Measurements from ENCODE around the gene SLC7A1. TPM values are rescaled to one million over a fixed set of nuclear protein-coding genes. Genes with fewer than 3 reads are reported as not detected.
A peak's percentile ranks its signal among the peaks of the same experiment; 100 is the strongest.

SLC7A1 gene
- total and polyA plus RNA-seq, 2 of the 8 experiments (the other 6 are each of a cell fraction or from before 2014, with no cell fraction given) = 26.8 to 114 TPM

DNA sequence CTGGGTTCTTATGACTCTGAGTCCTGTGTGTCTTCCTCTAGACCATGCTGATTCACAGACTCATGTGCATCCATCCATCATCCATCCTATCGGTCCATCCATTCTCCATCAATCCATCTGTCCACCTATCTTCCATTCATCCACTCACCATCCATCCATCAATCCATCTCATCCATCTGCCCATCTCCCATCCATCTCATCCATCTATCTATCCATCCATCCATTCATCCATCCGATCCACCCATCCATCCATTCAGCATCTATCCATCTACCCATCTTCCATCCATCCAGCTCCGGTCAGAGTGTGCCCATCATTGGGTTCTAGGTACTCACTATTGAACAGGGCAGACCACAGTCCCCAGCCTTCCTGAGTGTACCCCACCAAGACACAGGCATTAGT lies 75.6 kb downstream of the SLC7A1 start:
- H2BK12ac ChIP-seq (ENCODE audit: low read depth, low read length) = no peak overlapping the region
- H3K4me3 ChIP-seq (ENCODE audit: extremely low read depth in 1 of 4, insufficient read depth in 2 of 4, low read depth in 3 of 4, low read length in 4 of 4) = no peak overlapping the region
- H3K56ac ChIP-seq (replicated peaks; ENCODE audit: insufficient read length, low read depth, low read length) = peak overlapping the region; percentile 74
- CTCF ChIA-PET (ENCODE audit: partially characterized antibody) = interaction anchor here (1.9 kb wide), 1 partner anchor 188 kb away, joined by 6 read pairs; no protein-coding TSS in a partner anchor
- peaks cover 14 to 83% (median 64%) of the 10 kb centered on the region in 4 experiments for H3K36me3 ChIP-seq (ENCODE audit: control insufficient read depth in 2 of 4, insufficient read depth in 4 of 4, low read length in 3 of 4)
- 93 to 100% methylated on average over 1 to 3 of the region's 3 CpGs for WGBS, 2 experiments (ENCODE audit: extremely low coverage in 1 of 2, insufficient coverage in 1 of 2, insufficient read length in 1 of 2, insufficient replicate concordance in 2 of 2, low coverage in 1 of 2, low lambda C conversion rate in 2 of 2, missing lambda C conversion rate in 1 of 2)
- no peak overlapping the region for H2BK5ac ChIP-seq (ENCODE audit: low read depth, low read length)
- no peak overlapping the region for H3K9ac ChIP-seq (replicated peaks in 1 of 4; ENCODE audit: extremely low read depth in 1 of 4, low read depth in 3 of 4, low read length in 3 of 4)
- POLR2A ChIA-PET (ENCODE audit: partially characterized antibody) = interaction anchor here (0.9 kb wide), 1 partner anchor 9 kb away, joined by 3 read pairs; no protein-coding TSS in a partner anchor
- no peak overlapping the region for H3K18ac ChIP-seq (ENCODE audit: extremely low read depth, low read length)
- no peak overlapping the region for H2BK20ac ChIP-seq (ENCODE audit: low read length)
- no peak overlapping the region for H3K4me2 ChIP-seq (ENCODE audit: insufficient read depth in 1 of 2, low read depth in 2 of 2, low read length in 2 of 2)
- H3K27ac ChIP-seq (ENCODE audit: low read depth, low read length) = no peak overlapping the region
- no peak overlapping the region for H4K8ac ChIP-seq (ENCODE audit: extremely low read depth, insufficient read depth, low read length)
- H3K27me3 ChIP-seq (replicated peaks in 1 of 4; ENCODE audit: control insufficient read depth in 3 of 4, extremely low read depth in 1 of 4, insufficient read depth in 3 of 4, low read length in 3 of 4) = no peaks in the 10 kb centered on the region
- peaks cover 4% of the 10 kb centered on the region; the same call in 1 of the 2 replicates for H3K23me2 ChIP-seq (ENCODE audit: low read depth, low read length)
- peaks cover 3% of the 10 kb centered on the region; the same call in 1 of the 2 replicates for H3K79me1 ChIP-seq (ENCODE audit: low read depth, low read length)
- H3K79me2 ChIP-seq (ENCODE audit: control insufficient read depth in 1 of 2, insufficient read depth in 2 of 2, low read length in 2 of 2) = no peaks in the 10 kb centered on the region
- H2BK15ac ChIP-seq (ENCODE audit: low read length) = no peak overlapping the region
- no peaks in the 10 kb centered on the region for H3K9me3 ChIP-seq (ENCODE audit: insufficient read depth in 2 of 2, low read depth in 1 of 2, low read length in 1 of 2)
- no peak overlapping the region for H4K5ac ChIP-seq (ENCODE audit: insufficient read length, low read depth, low read length)
- no peak overlapping the region for H3K14ac ChIP-seq (ENCODE audit: insufficient read length)
- no peak overlapping the region for H3K4ac ChIP-seq (replicated peaks; ENCODE audit: insufficient read length, low read depth, low read length)
- no peak overlapping the region for H4K91ac ChIP-seq (replicated peaks; ENCODE audit: insufficient read length, low read length)
- FAIRE-seq (no peak), DNase-seq (ENCODE audit: low read depth in 1 of 2, low spot score in 2 of 2) (no peak)
- H2BK120ac ChIP-seq (replicated peaks; ENCODE audit: low read depth, low read length) = no peak overlapping the region
- no peak overlapping the region for H2AFZ ChIP-seq (ENCODE audit: low read length)
- no peak overlapping the region for H3K23ac ChIP-seq (ENCODE audit: insufficient read length)
- TF ChIP-seq BRCA1 (IDR thresholded peaks at IDR 0.05; ENCODE audit: low read depth, low read length) = no peak
- peak; percentile 37; the same call in 1 of the 2 replicates for TF ChIP-seq POLR2AphosphoS5 (IDR thresholded peaks at IDR 0.05; ENCODE audit: low read depth, low read length)
- TF ChIP-seq, protein P1, sequence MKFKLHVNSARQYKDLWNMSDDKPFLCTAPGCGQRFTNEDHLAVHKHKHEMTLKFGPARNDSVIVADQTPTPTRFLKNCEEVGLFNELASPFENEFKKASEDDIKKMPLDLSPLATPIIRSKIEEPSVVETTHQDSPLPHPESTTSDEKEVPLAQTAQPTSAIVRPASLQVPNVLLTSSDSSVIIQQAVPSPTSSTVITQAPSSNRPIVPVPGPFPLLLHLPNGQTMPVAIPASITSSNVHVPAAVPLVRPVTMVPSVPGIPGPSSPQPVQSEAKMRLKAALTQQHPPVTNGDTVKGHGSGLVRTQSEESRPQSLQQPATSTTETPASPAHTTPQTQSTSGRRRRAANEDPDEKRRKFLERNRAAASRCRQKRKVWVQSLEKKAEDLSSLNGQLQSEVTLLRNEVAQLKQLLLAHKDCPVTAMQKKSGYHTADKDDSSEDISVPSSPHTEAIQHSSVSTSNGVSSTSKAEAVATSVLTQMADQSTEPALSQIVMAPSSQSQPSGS (IDR thresholded peaks at IDR 0.05; ENCODE audit: low read length) = no peak
- TF ChIP-seq, protein P2, sequence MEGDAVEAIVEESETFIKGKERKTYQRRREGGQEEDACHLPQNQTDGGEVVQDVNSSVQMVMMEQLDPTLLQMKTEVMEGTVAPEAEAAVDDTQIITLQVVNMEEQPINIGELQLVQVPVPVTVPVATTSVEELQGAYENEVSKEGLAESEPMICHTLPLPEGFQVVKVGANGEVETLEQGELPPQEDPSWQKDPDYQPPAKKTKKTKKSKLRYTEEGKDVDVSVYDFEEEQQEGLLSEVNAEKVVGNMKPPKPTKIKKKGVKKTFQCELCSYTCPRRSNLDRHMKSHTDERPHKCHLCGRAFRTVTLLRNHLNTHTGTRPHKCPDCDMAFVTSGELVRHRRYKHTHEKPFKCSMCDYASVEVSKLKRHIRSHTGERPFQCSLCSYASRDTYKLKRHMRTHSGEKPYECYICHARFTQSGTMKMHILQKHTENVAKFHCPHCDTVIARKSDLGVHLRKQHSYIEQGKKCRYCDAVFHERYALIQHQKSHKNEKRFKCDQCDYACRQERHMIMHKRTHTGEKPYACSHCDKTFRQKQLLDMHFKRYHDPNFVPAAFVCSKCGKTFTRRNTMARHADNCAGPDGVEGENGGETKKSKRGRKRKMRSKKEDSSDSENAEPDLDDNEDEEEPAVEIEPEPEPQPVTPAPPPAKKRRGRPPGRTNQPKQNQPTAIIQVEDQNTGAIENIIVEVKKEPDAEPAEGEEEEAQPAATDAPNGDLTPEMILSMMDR (IDR thresholded peaks at IDR 0.05; ENCODE audit: control extremely low read depth in 1 of 3, insufficient read depth in 1 of 3, low read depth in 1 of 3, low read length in 3 of 3) = no peak
- TF ChIP-seq ASH2L (IDR thresholded peaks at IDR 0.05; ENCODE audit: low read length) = no peak
- TF ChIP-seq SP2 (IDR thresholded peaks at IDR 0.05; ENCODE audit: low read length) = no peak
- TF ChIP-seq EZH2 (IDR thresholded peaks at IDR 0.05; ENCODE audit: low read depth, low read length, severe bottlenecking) = no peak
- TF ChIP-seq YY1 (IDR thresholded peaks at IDR 0.05; ENCODE audit: low read depth, low read length) = no peak
- H2AK5ac ChIP-seq (ENCODE audit: low read depth, low read length) = no peak overlapping the region
- H3K4me1 ChIP-seq (replicated peaks in 1 of 4; ENCODE audit: control insufficient read depth in 3 of 4, insufficient read depth in 4 of 4, low read length in 3 of 4) = no peaks in the 10 kb centered on the region
- peaks cover 3 to 19% of the 10 kb centered on the region in 2 experiments for H4K20me1 ChIP-seq (replicated peaks in 1 of 2; ENCODE audit: control insufficient read depth in 1 of 2, insufficient read depth in 2 of 2, low read length in 2 of 2)

All from H1 (cell line).